ENCODE results near the gene LRRC4B. TPM values are rescaled to one million over a fixed set of nuclear protein-coding genes. Genes with fewer than 3 reads are reported as not detected.

LRRC4B gene
- total and polyA plus RNA-seq, 2 donors from 2014 or later: 1.2 to 2.6 TPM

GRCh38 chr19:50562996-50563395, 5.2 kb downstream of the LRRC4B start:
- no peaks in the 10 kb centered on the region for H3K4me1 ChIP-seq (ENCODE audit: control insufficient read depth in 2 of 3, insufficient read depth in 2 of 3, low read depth in 1 of 3, low read length in 3 of 3)
- no peak for FAIRE-seq
- H3K27ac ChIP-seq (ENCODE audit: low read depth in 2 of 2, low read length in 2 of 2): no peak overlapping the region
- H3K27me3 ChIP-seq (ENCODE audit: control insufficient read depth, insufficient read depth, low read length): no peaks in the 10 kb centered on the region
- no peak overlapping the region for H3K9ac ChIP-seq (ENCODE audit: low read length in 3 of 3)
- DNase-seq: no peak
- intact Hi-C loops (cut with DNase I): no loop called here
- H3K36me3 ChIP-seq (ENCODE audit: control insufficient read depth in 2 of 3, insufficient read depth in 3 of 3, low read length in 3 of 3): no peaks in the 10 kb centered on the region
- no peak for TF ChIP-seq CTCF (IDR thresholded peaks at IDR 0.05; ENCODE audit: borderline replicate concordance, extremely low read depth, insufficient read depth)
- no peak overlapping the region for H3K4me3 ChIP-seq (ENCODE audit: low read length in 3 of 3)
- H3K9me3 ChIP-seq (ENCODE audit: control insufficient read depth in 2 of 3, insufficient read depth in 1 of 3, low read length in 3 of 3): no peaks in the 10 kb centered on the region

- TF ChIP-seq CTCF (IDR thresholded peaks at IDR 0.05; ENCODE audit: borderline replicate concordance, extremely low read depth, insufficient read depth): no peak
- Histone ChIP-seq H3K9ac (ENCODE audit: low read length in 3 of 3) (no peak overlapping the region), H3K27ac (ENCODE audit: low read depth in 2 of 2, low read length in 2 of 2) (no peak overlapping the region), H3K27me3 (ENCODE audit: control insufficient read depth, insufficient read depth, low read length) (no peaks in the 10 kb centered on the region), H3K36me3 (ENCODE audit: control insufficient read depth in 2 of 3, insufficient read depth in 3 of 3, low read length in 3 of 3) (no peaks in the 10 kb centered on the region), H3K4me3 (ENCODE audit: low read length in 3 of 3) (no peak overlapping the region), H3K9me3 (ENCODE audit: control insufficient read depth in 2 of 3, insufficient read depth in 1 of 3, low read length in 3 of 3) (no peaks in the 10 kb centered on the region), H3K4me1 (ENCODE audit: control insufficient read depth in 2 of 3, insufficient read depth in 2 of 3, low read depth in 1 of 3, low read length in 3 of 3) (no peaks in the 10 kb centered on the region)
- no peak for DNase-seq
- no peak for FAIRE-seq
- intact Hi-C loops (cut with DNase I): no loop called here
Measured at GRCh38 chr19:50562329-50562728, 5.9 kb downstream of the LRRC4B start.

GRCh38 chr19:50559636-50560035, 8.6 kb downstream of the LRRC4B start:
- Histone ChIP-seq H3K4me3 (ENCODE audit: low read length in 3 of 3) (no peak overlapping the region), H3K36me3 (ENCODE audit: control insufficient read depth in 2 of 3, insufficient read depth in 3 of 3, low read length in 3 of 3) (no peaks in the 10 kb centered on the region), H3K27ac (ENCODE audit: low read depth in 2 of 2, low read length in 2 of 2) (no peak overlapping the region), H3K9ac (ENCODE audit: low read length in 3 of 3) (no peak overlapping the region), H3K4me1 (ENCODE audit: control insufficient read depth in 2 of 3, insufficient read depth in 2 of 3, low read depth in 1 of 3, low read length in 3 of 3) (peaks cover 0 to 4% (median 0%) of the 10 kb centered on the region in 3 donors), H3K9me3 (ENCODE audit: control insufficient read depth in 2 of 3, insufficient read depth in 1 of 3, low read length in 3 of 3) (no peaks in the 10 kb centered on the region), H3K27me3 (ENCODE audit: control insufficient read depth, insufficient read depth, low read length) (no peaks in the 10 kb centered on the region)
- DNase-seq (no peak), FAIRE-seq (no peak)
- no peak for TF ChIP-seq CTCF (IDR thresholded peaks at IDR 0.05; ENCODE audit: borderline replicate concordance, extremely low read depth, insufficient read depth)
- intact Hi-C loops (cut with DNase I): no loop called here

GRCh38 chr19:50558449-50558848, 9.8 kb downstream of the LRRC4B start:
- H3K4me1 ChIP-seq (ENCODE audit: control insufficient read depth in 2 of 3, insufficient read depth in 2 of 3, low read depth in 1 of 3, low read length in 3 of 3): peaks cover 0 to 4% (median 0%) of the 10 kb centered on the region in 3 donors
- intact Hi-C loops (cut with DNase I): no loop called here
- no peaks in the 10 kb centered on the region for H3K36me3 ChIP-seq (ENCODE audit: control insufficient read depth in 2 of 3, insufficient read depth in 3 of 3, low read length in 3 of 3)
- DNase-seq (no peak), FAIRE-seq (no peak)
- H3K27me3 ChIP-seq (ENCODE audit: control insufficient read depth, insufficient read depth, low read length): no peaks in the 10 kb centered on the region
- no peak overlapping the region for H3K27ac ChIP-seq (ENCODE audit: low read depth in 2 of 2, low read length in 2 of 2)
- no peaks in the 10 kb centered on the region for H3K9me3 ChIP-seq (ENCODE audit: control insufficient read depth in 2 of 3, insufficient read depth in 1 of 3, low read length in 3 of 3)
- TF ChIP-seq CTCF (IDR thresholded peaks at IDR 0.05; ENCODE audit: borderline replicate concordance, extremely low read depth, insufficient read depth): no peak
- H3K4me3 ChIP-seq (ENCODE audit: low read length in 3 of 3): no peak overlapping the region
- H3K9ac ChIP-seq (ENCODE audit: low read length in 3 of 3): no peak overlapping the region
